WERI-Rb-1 (cell line): ENCODE data around the gene TARBP1.

Experiments
- DNase-seq: peaks from one replicate; pipeline ENCODE4 v3.0.0-alpha.2; 2020
- H3K27ac ChIP-seq: fragments of 250-450 bp; sonication (Bioruptor Pico); 2 replicates; pipeline ENCODE4 v1.5.1; 2020; ENCODE audit warnings: mild to moderate bottlenecking, moderate library complexity
- H3K27me3 ChIP-seq: fragments of 250-450 bp; sonication (Bioruptor Pico); 2 replicates; pipeline ENCODE4 v1.5.1; 2021; ENCODE audit warnings: mild to moderate bottlenecking, low read depth, moderate library complexity; ENCODE audit not compliant: insufficient read depth, severe bottlenecking
- H3K36me3 ChIP-seq: fragments of 250-450 bp; sonication (Bioruptor Pico); 2 replicates; pipeline ENCODE4 v1.5.1; 2020; ENCODE audit warnings: mild to moderate bottlenecking, moderate library complexity
- H3K4me3 ChIP-seq: 2 replicates; pipeline ENCODE4 v1.5.1; 2011; ENCODE audit warnings: low read depth, mild to moderate bottlenecking, control low read depth, low read length
- H3K9me3 ChIP-seq: fragments of 250-450 bp; sonication (Bioruptor Pico); 2 replicates; pipeline ENCODE4 v1.5.1; 2021; ENCODE audit warnings: mild to moderate bottlenecking, moderate library complexity; ENCODE audit not compliant: severe bottlenecking
- CTCF ChIP-seq: IDR thresholded peaks from 2 replicates; pipeline ENCODE4 v1.5.1; 2011; ENCODE audit warnings: low read depth, mild to moderate bottlenecking, control low read depth, inconsistent platforms, low read length

TARBP1 gene

GRCh38 chr1:234345237-234345636 is 133.7 kb downstream of the TARBP1 start:
- no peaks in the 10 kb centered on the region for H3K9me3 ChIP-seq
- no peak for TF ChIP-seq CTCF
- no peaks in the 10 kb centered on the region for H3K27me3 ChIP-seq
- no peak for DNase-seq
- no peak overlapping the region for H3K27ac ChIP-seq
- H3K4me3 ChIP-seq = no peak overlapping the region
- H3K36me3 ChIP-seq = no peaks in the 10 kb centered on the region

GRCh38 chr1:234342774-234343173 is 136.2 kb downstream of the TARBP1 start:
- H3K27ac ChIP-seq = no peak overlapping the region
- H3K9me3 ChIP-seq = peaks cover 5% of the 10 kb centered on the region
- no peak for TF ChIP-seq CTCF
- no peak overlapping the region for H3K4me3 ChIP-seq
- no peaks in the 10 kb centered on the region for H3K27me3 ChIP-seq
- no peaks in the 10 kb centered on the region for H3K36me3 ChIP-seq
- peak; percentile 39 for DNase-seq
